OCI-LY1 (cell line): ENCODE measurements around the gene CFHR3.
"Not testable (repeated sequence)": the region's sequence is repeated elsewhere in the genome, so short reads cannot be mapped to it uniquely, and the experiment has no call there.

Source experiments
- H2AFZ ChIP-seq: fragments of 200-600 bp; sonication (generic), shearing (Covaris generic); 2 replicates; pipeline ENCODE4 v1.6.0; 2014; ENCODE audit warnings: antibody characterized with exemption, mild to moderate bottlenecking, low read length
- H3F3A ChIP-seq: fragments of 200-600 bp; sonication (generic), shearing (Covaris generic); 2 replicates; pipeline ENCODE4 v1.6.0; 2014; ENCODE audit warnings: mild to moderate bottlenecking, antibody characterized with exemption, low read length, moderate library complexity; ENCODE audit not compliant: insufficient read depth
- H3K27ac ChIP-seq: fragments of 200-600 bp; sonication (generic); 2 replicates; pipeline ENCODE4 v1.5.1; 2014; ENCODE audit warnings: low read length, mixed run types, mild to moderate bottlenecking, low read depth; ENCODE audit not compliant: poor library complexity, severe bottlenecking
- H3K27me3 ChIP-seq: fragments of 200-600 bp; sonication (generic); 2 replicates; pipeline ENCODE4 v1.6.0; 2014; ENCODE audit warnings: antibody characterized with exemption, mild to moderate bottlenecking, low read length, moderate library complexity; ENCODE audit not compliant: insufficient read depth
- H3K36me3 ChIP-seq: fragments of 200-600 bp; sonication (generic); 2 replicates; pipeline ENCODE4 v1.6.1; 2014; ENCODE audit warnings: mild to moderate bottlenecking, antibody characterized with exemption, low read length, moderate library complexity, mixed read lengths; ENCODE audit not compliant: insufficient read depth
- H3K4me1 ChIP-seq: fragments of 200-600 bp; sonication (generic); 2 replicates; pipeline ENCODE4 v1.5.1; 2014; ENCODE audit warnings: mild to moderate bottlenecking, low read length, moderate library complexity; ENCODE audit not compliant: insufficient read depth, severe bottlenecking
- H3K4me2 ChIP-seq: fragments of 200-600 bp; sonication (generic), shearing (Covaris generic); 2 replicates; pipeline ENCODE4 v1.6.1; 2014; ENCODE audit warnings: low read length
- H3K4me3 ChIP-seq: fragments of 200-600 bp; sonication (generic); 2 replicates; pipeline ENCODE4 v1.5.1; 2014; ENCODE audit warnings: low read length, low read depth, mild to moderate bottlenecking, mixed read lengths; ENCODE audit not compliant: poor library complexity, severe bottlenecking
- H3K79me2 ChIP-seq: fragments of 200-600 bp; shearing (Covaris generic); 2 replicates; pipeline ENCODE4 v1.6.1; 2016; ENCODE audit warnings: mixed run types, low read length, mixed read lengths; ENCODE audit not compliant: insufficient read depth
- H3K9ac ChIP-seq: fragments of 200-600 bp; sonication (generic), shearing (Covaris generic); 2 replicates; pipeline ENCODE4 v1.6.1; 2014; ENCODE audit warnings: mild to moderate bottlenecking, low read length, mixed read lengths
- H3K9me2 ChIP-seq: fragments of 200-600 bp; sonication (generic), shearing (Covaris generic); 2 replicates; pipeline ENCODE4 v1.6.1; 2014; ENCODE audit warnings: low read depth, mild to moderate bottlenecking, low read length, mixed read lengths
- H3K9me3 ChIP-seq: fragments of 200-600 bp; shearing (Covaris generic); 2 replicates; pipeline ENCODE4 v1.6.1; 2014; ENCODE audit warnings: low read length, mixed read lengths
- H4K20me1 ChIP-seq: fragments of 200-600 bp; sonication (generic), shearing (Covaris generic); 2 replicates; pipeline ENCODE4 v1.6.0; 2016; ENCODE audit warnings: mild to moderate bottlenecking, low read length; ENCODE audit not compliant: insufficient read depth
- CTCF ChIP-seq: fragments of 200-600 bp; sonication (generic), shearing (Covaris generic); IDR thresholded peaks from 2 replicates; pipeline ENCODE4 v1.5.1; 2017; ENCODE audit warnings: mild to moderate bottlenecking, antibody characterized with exemption, low read length, moderate library complexity, mixed read lengths

CFHR3 gene

GRCh38 chr1:196827860-196828259 lies 53.2 kb downstream of the CFHR3 start:
- H3K4me3 ChIP-seq, H3K27me3 ChIP-seq, H3K36me3 ChIP-seq, H3K9me3 ChIP-seq, H3F3A ChIP-seq, H3K9me2 ChIP-seq, H3K4me1 ChIP-seq, H2AFZ ChIP-seq, H3K9ac ChIP-seq, H4K20me1 ChIP-seq, H3K27ac ChIP-seq, H3K4me2 ChIP-seq, H3K79me2 ChIP-seq: not testable (repeated sequence)
- peak; percentile 34; the same call in 1 of the 2 replicates for TF ChIP-seq CTCF
